Fibroblast of upper back skin (primary cell): ENCODE measurements around the gene SVEP1.

Source experiments
- DNase-seq: peaks from one replicate; pipeline ENCODE4 v3.0.0-alpha.2; 2013

Gene SVEP1

DNA sequence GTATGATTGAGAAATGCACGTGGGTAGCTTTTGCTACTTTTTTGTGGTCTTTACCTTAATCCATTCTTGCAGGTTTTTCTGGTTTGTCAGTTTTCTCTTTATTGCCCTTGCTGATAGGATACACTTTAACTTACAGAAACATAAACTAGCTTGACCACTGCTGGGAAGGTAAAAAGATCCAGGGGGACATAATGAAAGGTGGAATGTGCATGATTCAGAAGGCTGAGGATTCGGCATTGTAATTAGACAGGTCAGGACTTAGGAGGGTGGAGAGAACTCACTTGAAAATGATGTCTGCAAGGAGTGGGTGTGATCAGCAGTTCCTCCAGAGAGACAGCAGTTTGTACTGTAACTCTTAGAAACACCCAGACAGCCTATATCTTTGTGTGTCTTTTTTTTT, 222.0 kb downstream of the SVEP1 start:
- no peak for DNase-seq

DNA sequence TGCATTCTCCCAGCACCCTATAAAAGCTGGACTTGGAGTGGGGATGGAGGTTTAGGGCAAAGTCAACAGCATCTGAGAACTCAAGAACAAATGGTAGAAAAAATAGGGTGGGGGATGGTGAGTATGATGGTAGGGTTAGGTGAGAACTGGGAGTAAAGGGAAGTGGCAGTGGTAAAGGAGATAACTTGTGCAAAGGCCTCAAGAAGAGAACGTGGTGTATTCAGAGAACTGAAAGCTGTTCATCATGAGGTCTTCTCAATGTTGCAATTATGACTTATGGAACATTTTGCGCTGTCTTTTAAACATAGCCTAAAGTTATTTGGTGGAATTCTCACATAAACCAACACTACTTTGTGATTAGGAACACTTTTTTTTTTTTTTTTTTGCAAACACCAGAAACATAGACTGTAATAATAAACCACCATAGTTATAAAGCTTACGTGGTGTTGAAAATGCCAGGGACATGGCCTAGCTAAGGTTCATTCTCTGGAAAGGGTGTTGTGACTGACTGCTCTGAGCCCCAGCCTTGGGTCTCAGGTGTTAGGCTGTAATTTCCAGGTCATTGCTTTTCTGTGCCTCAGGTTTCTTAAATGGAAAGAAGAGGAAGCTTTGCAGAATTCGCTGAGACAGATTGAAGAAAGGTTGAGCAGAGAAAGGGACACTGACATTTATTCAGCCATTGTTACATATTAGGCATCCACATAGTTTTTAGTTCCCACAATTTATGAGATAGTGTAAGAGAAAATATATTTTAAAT, 222.7 kb downstream of the SVEP1 start:
- no peak for DNase-seq

DNA sequence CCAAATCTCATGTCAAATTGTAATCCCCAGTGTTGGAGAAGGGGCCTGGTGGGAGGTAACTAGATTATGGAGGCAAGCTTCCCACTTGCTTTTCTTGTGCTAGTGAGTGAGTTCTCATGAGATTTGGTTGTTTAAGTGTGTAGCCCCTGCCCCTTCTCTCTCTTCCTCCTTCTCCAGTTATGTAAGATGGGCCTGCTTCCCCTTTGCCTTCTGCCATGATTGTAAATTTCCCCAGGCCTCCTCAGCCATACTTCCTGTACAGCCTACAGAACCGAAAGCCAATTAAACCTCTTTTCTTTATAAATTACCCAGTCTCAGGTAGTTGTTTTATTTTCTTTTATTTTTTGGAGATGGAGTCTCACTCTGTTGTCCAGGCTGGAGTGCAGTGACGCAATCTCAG, 223.6 kb downstream of the SVEP1 start:
- no peak for DNase-seq

DNA sequence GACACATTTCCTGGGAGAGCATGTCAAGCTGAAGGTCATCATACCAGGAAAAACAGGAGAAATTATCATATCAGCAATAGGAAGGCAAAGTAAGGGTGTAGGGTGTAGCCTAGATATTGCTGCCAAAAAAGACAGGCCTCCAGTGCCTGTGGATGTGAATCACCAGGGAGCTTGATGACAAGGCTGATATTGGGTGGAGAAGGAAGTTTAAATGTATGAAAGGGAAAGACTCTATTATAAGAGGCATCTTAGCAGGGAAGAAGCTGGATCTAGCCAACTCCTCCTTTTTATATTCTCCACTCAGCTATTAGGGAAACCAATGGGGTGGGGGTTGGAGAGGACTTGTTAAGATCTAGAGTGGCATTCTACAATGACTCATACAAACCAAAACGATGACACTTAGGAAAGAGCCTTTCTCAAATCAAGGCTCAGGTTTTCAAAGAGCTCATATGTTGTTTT, 228.5 kb downstream of the SVEP1 start:
- peak; percentile 87 for DNase-seq

DNA sequence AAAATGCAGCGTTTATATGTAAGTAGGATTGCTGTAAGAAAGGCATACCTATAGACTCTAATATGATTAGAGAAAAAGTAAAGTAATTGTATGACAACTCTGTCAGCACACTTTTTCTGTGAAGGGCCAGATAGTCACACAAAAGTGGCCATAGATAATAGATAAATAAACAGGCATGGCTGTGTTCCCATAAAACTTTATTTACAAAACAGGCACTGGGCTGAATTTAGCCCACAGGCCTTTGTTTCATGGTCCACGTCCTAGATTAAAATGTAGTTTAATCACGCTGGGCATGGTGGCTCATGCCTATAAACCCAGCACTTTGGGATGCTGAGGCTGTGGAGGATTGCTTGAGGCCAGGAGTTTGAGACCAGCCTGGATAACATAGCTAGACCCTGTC, 233.2 kb downstream of the SVEP1 start:
- DNase-seq: no peak

DNA sequence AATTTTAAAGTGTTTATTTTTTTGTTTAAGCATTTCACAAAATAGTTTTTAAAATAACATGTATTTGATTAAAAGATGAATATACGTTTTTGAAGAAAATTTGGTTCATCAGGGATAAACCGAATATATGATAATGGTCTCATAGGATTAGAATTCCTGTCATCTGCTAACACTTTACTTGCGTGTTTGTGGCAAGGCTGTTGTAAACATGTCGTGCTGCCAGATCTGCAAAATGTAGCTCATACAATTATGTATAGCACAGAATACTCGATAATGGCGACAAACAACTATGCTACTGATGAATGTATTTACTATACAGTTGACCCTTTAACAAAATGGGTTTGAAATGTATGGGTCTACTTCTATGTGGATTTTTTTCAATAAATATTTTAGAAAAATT, 234.7 kb downstream of the SVEP1 start:
- no peak for DNase-seq

DNA sequence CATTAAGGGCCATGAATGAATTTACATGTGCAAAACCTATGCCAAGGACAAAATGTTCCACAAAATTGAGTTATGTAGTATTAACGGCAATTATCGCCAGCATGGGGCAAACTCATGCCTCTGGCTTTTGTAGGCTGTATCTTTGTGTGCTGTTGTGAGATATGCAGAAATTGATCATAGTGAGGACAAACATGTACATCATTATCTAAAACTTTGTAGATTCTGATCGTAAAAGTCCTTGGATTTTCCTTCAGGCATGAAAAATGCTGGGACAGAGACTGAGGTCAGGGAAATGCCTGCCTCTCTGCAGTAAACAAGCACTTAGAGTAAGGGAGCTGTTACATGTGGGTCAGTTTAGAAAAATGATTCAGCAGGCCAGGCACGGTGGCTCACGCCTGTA, 236.0 kb downstream of the SVEP1 start:
- DNase-seq: no peak

DNA sequence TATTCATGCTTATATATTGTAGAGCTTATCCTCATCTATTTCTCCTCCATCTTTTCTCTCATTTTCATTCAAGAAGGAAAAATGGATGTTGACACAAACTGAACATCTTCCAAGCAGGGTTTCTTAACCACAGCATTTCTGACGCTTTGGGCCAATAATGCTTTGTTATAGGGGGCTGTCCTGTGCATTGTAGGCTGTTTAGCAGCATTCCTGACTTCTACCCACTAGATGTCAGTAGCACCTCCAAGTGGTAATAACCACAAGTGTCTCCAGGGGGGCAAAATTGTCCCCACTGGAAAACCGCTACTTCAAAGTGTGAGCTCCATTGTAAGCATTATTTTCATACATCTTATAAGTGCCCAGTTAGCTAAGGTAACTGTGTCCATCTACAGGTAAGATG, 239.2 kb downstream of the SVEP1 start:
- DNase-seq: peak; percentile 18

DNA sequence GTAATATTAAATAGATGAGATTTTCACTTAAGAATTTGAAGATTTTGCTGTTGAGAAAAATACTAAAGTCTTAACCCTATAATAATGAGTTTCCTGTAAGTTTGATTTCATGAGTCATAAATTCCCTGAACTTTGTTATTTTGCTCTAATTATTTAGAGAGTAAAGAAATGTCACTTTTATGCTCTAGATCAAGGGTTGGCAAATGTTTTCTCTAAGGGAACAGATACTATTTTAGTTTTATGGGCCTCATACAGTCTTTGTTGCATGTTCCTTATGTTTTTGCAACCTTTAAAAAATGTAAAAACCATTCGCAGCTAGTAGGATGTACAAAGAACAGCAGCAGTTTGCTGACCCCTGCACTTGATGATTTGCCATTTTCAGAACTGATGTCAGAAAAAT, 241.4 kb downstream of the SVEP1 start:
- no peak for DNase-seq

DNA sequence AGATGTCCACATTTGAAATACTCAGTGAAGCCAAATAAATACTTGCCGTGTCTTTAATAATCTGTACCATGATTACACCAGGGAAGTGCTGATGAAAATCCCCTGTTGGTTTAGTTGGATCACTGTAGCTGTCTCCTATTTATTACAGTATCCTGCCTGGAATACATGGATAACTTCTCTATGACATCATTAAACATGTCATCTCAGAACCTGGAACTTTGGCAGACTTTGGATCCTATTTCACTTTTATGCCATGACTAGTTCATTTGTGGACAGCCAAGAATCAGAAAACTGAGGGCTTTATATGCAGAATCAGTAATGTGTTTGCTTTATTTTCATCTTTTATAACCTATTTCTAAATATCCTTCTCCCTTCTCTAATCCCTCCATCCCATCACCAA, 241.8 kb downstream of the SVEP1 start, which contains the start of gene TXNDC8:
TSS of gene TXNDC8 (minus strand) at position 137 of the 400 bp plus-strand sequence.
- DNase-seq: peak; percentile 58

DNA sequence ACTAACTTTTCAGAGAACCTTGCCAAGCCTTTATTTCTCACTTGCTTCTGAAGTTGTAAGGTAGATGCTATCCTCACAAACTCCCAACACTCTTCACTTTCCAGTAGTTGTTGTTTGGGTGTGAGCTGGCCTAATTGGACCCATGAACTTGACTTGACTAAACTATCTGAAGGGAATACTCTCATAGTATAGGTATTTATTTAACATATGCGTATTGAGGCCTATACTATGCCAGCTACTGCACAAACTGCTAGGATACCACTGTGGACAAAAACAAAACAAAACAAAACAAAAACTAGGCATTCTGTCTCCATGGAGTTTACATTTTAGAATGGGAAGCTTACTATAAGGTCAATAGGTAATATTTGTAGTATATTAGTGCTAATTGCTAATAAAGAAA, 243.2 kb downstream of the SVEP1 start:
- DNase-seq: no peak

DNA sequence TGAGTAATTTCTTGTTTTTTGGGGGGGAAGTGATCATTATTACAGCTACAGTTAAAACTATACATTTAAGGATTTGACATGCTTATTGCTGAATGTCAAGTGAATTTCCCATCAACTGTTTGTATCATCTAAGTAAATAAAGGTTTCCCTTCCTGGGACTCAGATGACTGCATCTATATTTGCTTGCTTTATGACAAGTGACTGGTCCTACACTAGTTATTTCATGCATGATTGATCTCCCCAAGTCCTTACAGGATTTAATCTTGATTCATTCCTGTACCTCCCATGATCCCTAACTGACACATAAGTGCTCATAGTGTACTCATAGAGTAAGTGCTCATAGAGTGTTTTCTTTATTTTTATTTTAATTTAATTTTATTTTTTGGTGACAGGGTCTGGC, 244.7 kb downstream of the SVEP1 start:
- no peak for DNase-seq

DNA sequence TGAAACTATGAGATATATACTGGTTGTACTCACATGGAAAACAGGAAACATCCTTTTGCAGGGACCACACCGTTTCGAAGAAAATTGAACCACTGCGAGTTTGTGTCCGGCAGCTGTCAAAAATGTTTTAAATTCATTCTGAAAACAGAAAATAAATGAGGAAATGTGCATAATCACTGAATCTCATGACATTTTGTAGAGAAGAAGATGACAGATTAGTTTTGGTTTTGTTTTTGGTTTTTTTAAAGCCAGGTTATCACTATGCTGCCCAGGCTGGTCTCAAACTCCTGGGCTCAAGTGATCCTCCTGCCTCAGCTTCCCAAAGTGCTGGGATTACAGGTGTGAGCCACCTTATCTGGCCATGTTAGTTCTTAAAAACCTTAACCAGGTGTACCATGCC, 245.4 kb downstream of the SVEP1 start:
- no peak for DNase-seq

DNA sequence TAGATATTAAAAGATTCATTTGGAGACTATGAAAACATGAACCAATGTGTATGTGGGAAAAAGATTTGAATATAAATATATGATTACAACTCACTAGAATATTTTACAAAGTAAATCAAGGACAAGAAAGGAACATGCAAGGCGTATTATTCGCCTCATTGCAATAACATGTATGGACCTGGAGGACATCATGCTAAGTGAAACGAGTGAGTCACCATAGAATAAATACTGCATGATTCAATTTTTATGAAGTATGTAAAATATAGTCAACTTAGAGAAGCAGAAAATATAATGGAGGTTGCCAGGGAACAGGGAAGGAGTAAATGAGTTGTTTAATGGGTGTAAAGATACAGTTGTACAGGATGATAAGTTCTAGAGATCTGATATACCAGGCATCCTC, 246.8 kb downstream of the SVEP1 start:
- DNase-seq: no peak

DNA sequence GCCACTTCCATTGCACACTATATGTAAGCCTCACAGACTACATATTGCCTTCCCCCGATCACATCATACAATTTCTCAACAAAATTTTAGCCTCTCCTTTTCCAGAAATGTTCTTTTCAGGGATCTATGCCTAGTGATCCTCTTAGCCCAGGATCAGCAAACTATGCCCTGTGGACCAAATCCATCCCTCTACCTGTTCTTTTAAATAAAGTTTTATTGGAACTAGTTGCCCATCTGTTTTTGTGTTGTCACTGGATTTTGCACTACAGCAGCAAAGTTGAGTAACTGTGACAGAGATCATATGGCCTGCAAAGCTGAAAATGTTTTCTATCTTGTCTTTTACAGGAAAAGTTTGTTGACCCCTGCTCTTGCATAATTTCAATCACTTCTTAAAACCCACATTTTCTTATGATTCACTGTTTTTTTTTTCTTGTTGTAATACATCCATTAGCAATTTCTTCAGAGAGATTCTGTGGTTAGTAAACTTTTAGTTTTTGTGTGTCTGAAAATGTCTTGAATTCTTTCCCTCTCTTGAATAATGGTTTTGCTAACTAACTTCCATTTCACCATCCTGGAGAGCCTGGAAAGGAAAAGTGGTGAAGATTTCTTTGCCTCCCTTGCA, 248.9 kb downstream of the SVEP1 start:
- DNase-seq: peak; percentile 54

DNA sequence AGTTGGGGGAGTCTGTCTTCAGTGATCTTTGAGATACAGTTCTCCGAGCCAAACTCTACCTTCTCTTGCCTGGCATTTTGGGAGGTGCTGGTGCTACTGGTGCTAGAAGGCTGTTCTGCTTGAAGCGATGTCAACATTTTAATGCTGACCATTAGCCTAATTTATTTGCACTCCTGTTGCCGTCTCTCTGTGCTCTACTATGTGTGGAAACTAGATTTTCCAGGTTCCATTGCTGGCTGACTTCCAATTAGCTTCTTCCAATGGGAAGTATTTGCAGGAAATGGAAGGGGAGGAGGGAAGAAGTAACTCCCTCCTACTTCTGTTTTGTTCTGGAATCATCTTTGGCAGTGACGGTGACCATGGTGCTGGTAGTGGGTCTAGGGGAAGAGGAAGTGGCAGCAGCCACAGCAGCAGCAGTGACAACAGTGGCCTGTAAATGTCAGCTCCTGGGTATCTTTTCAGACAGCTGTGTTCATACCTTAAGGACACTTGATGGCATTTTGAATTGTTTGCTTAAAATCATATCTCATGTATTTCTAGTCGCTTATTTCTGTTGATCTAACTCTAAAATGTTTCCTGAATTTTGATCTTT, 249.8 kb downstream of the SVEP1 start:
- no peak for DNase-seq

DNA sequence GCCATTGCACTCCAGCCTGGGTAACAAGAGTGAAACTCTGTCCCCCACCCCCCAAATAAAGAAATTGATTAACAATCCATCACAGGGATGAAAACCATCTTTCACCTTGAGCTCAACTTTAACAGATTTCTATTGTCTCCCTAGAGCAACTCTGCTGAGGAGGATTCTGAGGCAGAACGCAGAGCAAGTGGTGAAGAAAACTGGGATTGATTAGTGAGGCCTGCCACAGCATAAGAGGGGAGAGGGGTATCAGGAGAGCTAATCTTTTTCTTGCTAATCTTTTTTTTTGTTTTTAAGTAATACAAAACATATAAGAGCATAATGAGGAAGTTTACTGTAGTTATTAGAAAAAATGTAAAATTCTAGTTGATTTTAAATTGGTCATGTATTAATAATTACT, 250.8 kb downstream of the SVEP1 start:
- no peak for DNase-seq

DNA sequence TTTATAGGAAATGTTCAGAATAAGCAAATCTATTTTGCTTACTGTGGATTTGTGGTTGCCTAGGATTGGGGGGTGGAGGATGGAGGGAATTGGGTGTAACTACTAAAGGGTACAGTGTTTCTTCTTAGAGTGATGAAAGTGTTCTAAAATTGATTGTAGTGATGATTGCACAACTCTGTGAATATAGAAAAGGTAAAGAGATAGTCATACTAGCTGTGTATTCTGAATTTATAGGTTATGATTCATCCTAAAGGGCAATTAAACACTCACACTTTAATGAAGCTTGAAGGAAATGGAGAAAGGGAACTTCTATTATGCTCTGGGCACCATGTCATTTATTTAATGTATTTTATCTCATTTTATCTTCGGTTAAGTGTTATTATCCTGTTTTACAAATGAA, 251.8 kb downstream of the SVEP1 start:
- no peak for DNase-seq

DNA sequence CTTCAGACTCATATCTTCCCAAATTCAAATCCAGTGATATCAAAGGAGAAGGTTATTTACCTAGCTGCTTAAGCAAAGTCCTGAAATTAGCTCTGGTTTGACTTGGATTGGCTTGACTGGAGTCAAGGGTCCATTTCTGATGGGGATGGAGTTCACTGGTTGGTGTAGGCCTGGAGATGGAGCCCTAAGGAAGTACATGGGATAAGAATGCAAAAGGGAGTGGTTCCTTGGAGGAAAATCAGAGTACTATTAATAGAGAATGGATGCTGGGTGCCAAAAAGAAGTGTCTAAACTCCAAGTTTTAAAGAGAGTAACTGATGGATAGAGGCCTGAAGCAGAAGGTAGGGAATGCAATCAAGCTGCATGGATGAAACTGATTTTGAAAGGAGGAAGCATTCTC, 255.7 kb downstream of the SVEP1 start:
- no peak for DNase-seq

DNA sequence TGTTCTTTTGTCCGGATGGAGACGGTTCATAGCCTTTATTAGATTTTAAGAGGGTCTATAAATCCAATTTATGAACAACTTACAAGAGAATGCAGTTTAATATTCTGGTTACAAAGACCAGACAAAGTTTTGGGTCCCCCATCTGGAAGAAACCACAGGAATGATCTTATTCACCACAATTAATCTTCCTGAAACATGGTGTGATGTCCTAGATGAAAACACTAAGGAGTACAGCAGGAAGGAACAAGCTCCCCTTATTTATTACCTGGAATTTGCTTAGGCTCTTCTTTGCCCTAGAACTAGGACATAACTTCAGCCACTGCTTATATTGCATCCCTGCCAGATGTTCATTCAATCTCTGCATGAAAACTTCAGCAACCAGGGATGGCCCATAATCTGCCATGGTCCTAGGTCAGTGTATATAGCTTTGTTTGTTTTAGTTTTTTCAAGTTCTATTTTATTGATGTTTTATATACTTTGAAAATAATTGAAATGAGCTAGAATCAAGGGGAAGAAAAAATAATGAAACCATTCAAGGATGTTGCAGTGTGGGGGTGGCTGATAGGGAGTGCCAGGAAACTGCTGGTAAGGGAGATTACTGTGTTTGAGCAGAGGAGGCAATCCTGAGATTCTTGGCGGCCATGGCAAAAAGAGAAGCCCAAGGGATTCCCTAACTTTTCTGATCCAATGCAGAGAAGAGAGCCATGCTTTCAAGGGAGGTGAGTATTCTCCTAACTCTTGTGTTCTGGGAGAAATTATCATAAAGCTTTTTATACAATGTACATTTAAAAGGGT, 258.7 kb downstream of the SVEP1 start:
- peak; percentile 50 for DNase-seq

DNA sequence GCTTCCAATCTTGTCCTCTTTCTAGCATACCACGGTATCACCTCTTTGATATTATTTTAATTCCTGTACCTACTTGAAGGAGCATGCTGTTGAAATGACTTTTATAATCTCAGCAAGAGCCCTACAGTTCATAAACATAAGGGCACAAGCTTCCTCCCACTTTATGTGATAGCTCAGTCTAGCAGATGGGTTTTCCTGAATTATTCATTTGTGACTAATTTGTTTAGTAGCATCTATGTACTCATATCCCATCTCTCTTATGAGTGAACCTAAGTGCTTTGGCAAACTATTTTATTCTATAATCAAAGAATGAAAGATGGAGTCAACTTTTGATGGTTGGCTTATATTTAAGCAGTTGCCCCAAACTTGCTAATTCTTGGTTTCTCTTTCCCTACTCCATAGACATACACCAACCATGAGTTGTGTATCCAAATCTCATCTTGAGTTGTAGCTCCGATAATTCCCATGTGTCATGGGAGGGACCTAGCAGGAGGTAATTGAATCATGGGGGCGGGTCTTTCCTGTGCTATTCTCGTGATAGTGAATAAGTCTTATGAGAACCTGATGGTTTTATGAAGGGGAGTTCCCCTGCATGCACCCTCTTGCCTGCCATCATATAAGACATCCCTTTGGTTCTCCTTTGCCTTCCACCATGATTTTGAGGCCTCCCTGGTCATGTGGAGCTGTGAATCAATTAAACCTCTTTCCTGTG, 259.6 kb downstream of the SVEP1 start:
- no peak for DNase-seq

DNA sequence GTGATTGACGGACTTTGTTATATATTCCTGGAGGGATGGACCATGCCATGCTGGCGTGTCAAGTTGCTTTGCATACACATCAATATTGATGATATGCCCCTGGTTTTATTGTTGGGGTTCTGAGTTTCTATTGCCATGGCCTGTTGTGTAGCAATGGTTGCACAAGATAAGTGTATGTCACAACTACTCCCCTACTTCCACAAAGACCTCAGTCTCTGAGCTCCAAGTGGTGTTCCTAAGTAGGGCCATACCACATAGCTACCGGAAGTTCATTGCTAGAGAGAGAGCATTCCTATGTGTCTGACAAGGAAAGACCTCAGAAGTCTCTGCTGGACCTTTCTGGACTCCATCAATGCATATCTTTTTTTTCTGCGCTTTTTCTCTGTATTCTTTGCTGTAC, 261.6 kb downstream of the SVEP1 start:
- no peak for DNase-seq
